SIG-M5 treated with dmso at 0.1 percent for 504 hours (cell line): Measurements from ENCODE around the gene ANO8.

Experiments used
- DNase-seq: peaks from one replicate; lab custom pipeline; 2025; ENCODE audit not compliant: unreplicated experiment; lab: John Stamatoyannopoulos, UW

ANO8 gene

GRCh38 chr19:17348700-17349099 is 14.0 kb upstream of the ANO8 start:
- no peak for DNase-seq

GRCh38 chr19:17347877-17348276 is 13.2 kb upstream of the ANO8 start:
- no peak for DNase-seq

- no peak for DNase-seq
Observed at GRCh38 chr19:17347361-17347760, 12.7 kb upstream of the ANO8 start.

- DNase-seq, result peak; percentile 51
Observed at GRCh38 chr19:17346109-17346671, 11.5 kb upstream of the ANO8 start.

GRCh38 chr19:17341845-17342244 is 7.2 kb upstream of the ANO8 start:
- DNase-seq, result no peak

GRCh38 chr19:17341386-17341785 is 6.7 kb upstream of the ANO8 start:
- DNase-seq, result no peak

GRCh38 chr19:17340871-17341357 is 6.3 kb upstream of the ANO8 start:
- no peak for DNase-seq

- peak; percentile 25 for DNase-seq
Observed at GRCh38 chr19:17340302-17340870, 5.7 kb upstream of the ANO8 start.

GRCh38 chr19:17339088-17339741 is 4.6 kb upstream of the ANO8 start:
- DNase-seq, result no peak

- no peak for DNase-seq
Observed at GRCh38 chr19:17338433-17339078, 3.9 kb upstream of the ANO8 start.

GRCh38 chr19:17337675-17338432 is 3.2 kb upstream of the ANO8 start:
- DNase-seq, result no peak

GRCh38 chr19:17336872-17337674 is 2.4 kb upstream of the ANO8 start, which contains the start of gene GTPBP3:
GTPBP3 (plus strand) TSS chr19:17337553; CDS start chr19:17337612, 59 bp downstream.
- DNase-seq, result peak; percentile 99

GRCh38 chr19:17335575-17335974 is 920 bp upstream of the ANO8 start:
- DNase-seq, result no peak

- peak; percentile 89 for DNase-seq
Observed at GRCh38 chr19:17333611-17334413, 843 bp downstream of the ANO8 start.

- peak; percentile 49 for DNase-seq
Observed at GRCh38 chr19:17332677-17333581, 1.7 kb downstream of the ANO8 start.

GRCh38 chr19:17332360-17332676 is 2.3 kb downstream of the ANO8 start:
- no peak for DNase-seq

- no peak for DNase-seq
Observed at GRCh38 chr19:17331045-17331558, 3.6 kb downstream of the ANO8 start.

GRCh38 chr19:17330262-17331044 is 4.2 kb downstream of the ANO8 start:
- no peak for DNase-seq
